ENCODE data around the gene B4GALT5. TPM values are rescaled to one million over a fixed set of nuclear protein-coding genes. Genes with fewer than 3 reads are reported as not detected.
A peak's percentile ranks its signal among the peaks of the same experiment; 100 is the strongest.

Gene B4GALT5
- total and polyA plus RNA-seq, 2 donors from 2014 or later = 21.4 to 73.3 TPM

DNA sequence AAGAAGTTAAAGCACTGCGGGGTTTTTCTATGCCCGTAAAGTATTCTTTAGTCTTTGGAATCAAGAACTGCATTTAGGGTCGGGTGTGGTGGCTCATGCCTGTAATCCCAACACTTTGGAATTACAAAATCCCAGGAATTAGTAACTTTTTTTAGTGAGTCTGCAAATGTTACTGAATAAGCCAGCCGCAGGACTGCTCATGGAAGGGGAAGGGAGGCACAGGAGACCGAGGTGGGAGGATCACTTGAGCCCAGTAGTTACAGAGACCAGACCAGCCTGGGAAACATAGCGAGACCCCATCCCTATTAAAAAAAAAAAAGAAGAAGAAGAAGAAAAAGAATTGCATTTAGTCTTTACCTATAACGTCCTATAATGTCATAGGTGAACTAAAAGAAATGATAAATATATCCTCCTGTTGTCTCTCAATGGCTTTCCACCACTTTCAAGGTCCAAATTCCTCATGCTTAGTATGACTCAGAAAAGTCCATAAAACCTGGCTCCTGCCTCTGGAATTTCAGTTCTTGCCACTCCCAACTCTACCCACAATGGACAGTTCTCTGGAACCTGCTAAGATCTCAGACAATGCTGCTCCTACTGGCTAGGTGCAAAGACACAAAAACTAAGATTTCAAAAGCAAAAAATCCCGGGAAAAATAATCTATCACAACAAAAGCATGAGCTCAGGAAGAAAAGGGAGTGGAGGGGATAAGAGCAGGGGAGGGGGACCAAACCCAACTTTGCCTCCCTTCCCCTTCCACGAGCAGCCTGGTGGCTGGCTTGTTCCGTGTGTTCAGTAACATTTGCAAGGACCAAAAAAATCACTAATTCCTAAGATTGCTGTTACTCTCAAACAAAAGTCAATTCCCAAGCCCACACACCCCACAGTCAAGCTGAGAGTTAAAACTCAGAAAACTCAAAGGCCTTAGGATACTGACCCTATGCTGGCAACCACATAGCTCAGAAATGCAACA lies 39.0 kb downstream of the B4GALT5 start:
- Histone ChIP-seq H3K27ac (ENCODE audit: low read depth in 2 of 2, low read length in 2 of 2) (peak overlapping the region; percentile 86 to 88), H3K27me3 (ENCODE audit: control insufficient read depth, insufficient read depth, low read length) (no peaks in the 10 kb centered on the region), H3K9me3 (ENCODE audit: control insufficient read depth in 2 of 3, insufficient read depth in 1 of 3, low read length in 3 of 3) (no peaks in the 10 kb centered on the region), H3K4me1 (ENCODE audit: control insufficient read depth in 2 of 3, insufficient read depth in 2 of 3, low read depth in 1 of 3, low read length in 3 of 3) (peaks cover 9 to 66% (median 51%) of the 10 kb centered on the region in 3 donors), H3K36me3 (ENCODE audit: control insufficient read depth in 2 of 3, insufficient read depth in 3 of 3, low read length in 3 of 3) (no peaks in the 10 kb centered on the region), H3K9ac (ENCODE audit: low read length in 3 of 3) (peak overlapping the region in 1 of 3 donors; percentile 66), H3K4me3 (ENCODE audit: low read length in 3 of 3) (peak overlapping the region in 2 of 3 donors; percentile 27 to 40)
- intact Hi-C loops (cut with DNase I) = no loop called here
- TF ChIP-seq, protein P1, sequence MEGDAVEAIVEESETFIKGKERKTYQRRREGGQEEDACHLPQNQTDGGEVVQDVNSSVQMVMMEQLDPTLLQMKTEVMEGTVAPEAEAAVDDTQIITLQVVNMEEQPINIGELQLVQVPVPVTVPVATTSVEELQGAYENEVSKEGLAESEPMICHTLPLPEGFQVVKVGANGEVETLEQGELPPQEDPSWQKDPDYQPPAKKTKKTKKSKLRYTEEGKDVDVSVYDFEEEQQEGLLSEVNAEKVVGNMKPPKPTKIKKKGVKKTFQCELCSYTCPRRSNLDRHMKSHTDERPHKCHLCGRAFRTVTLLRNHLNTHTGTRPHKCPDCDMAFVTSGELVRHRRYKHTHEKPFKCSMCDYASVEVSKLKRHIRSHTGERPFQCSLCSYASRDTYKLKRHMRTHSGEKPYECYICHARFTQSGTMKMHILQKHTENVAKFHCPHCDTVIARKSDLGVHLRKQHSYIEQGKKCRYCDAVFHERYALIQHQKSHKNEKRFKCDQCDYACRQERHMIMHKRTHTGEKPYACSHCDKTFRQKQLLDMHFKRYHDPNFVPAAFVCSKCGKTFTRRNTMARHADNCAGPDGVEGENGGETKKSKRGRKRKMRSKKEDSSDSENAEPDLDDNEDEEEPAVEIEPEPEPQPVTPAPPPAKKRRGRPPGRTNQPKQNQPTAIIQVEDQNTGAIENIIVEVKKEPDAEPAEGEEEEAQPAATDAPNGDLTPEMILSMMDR (IDR thresholded peaks at IDR 0.05; ENCODE audit: borderline replicate concordance, extremely low read depth, insufficient read depth) = peak; percentile 13
- DNase-seq (peak in 2 of 5 donors; percentile 38 to 58), FAIRE-seq (no peak)

DNA sequence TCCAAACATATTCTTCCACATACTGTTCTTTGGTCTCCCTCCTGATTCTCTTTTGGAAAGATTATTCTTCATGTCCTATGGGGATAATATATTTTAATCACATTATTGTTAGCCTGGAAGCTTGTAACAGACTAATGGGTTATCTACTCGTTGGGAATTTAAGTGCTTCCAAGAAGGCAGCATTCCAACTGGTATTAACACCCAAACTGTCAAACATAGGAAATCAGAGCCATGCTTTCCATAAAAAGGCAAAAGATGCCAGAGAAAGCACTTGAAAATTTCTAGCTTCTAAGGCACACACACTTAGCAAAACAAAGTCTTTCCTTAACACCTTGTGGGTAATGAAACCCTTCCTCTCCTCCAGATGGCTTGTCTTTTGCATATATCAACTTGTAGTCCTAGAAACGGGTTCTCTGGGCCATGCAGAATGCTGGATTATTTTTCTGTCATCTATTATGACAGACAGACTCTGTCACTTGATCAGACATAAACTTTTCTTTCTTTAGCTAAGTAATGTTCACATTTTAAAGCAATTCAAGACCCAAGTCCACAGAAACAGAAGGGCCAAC lies 41.5 kb downstream of the B4GALT5 start:
- TF ChIP-seq, protein P1 (IDR thresholded peaks at IDR 0.05; ENCODE audit: borderline replicate concordance, extremely low read depth, insufficient read depth) = no peak
- FAIRE-seq = no peak
- H3K9me3 ChIP-seq (ENCODE audit: control insufficient read depth in 2 of 3, insufficient read depth in 1 of 3, low read length in 3 of 3) = no peaks in the 10 kb centered on the region
- H3K4me3 ChIP-seq (ENCODE audit: low read length in 3 of 3) = no peak overlapping the region
- no peaks in the 10 kb centered on the region for H3K27me3 ChIP-seq (ENCODE audit: control insufficient read depth, insufficient read depth, low read length)
- no peak overlapping the region for H3K9ac ChIP-seq (ENCODE audit: low read length in 3 of 3)
- peaks cover 9 to 54% (median 38%) of the 10 kb centered on the region in 3 donors for H3K4me1 ChIP-seq (ENCODE audit: control insufficient read depth in 2 of 3, insufficient read depth in 2 of 3, low read depth in 1 of 3, low read length in 3 of 3)
- no peaks in the 10 kb centered on the region for H3K36me3 ChIP-seq (ENCODE audit: control insufficient read depth in 2 of 3, insufficient read depth in 3 of 3, low read length in 3 of 3)
- DNase-seq = no peak
- intact Hi-C loops (cut with DNase I) = no loop called here
- H3K27ac ChIP-seq (ENCODE audit: low read depth in 2 of 2, low read length in 2 of 2) = peak overlapping the region; percentile 38 to 49

DNA sequence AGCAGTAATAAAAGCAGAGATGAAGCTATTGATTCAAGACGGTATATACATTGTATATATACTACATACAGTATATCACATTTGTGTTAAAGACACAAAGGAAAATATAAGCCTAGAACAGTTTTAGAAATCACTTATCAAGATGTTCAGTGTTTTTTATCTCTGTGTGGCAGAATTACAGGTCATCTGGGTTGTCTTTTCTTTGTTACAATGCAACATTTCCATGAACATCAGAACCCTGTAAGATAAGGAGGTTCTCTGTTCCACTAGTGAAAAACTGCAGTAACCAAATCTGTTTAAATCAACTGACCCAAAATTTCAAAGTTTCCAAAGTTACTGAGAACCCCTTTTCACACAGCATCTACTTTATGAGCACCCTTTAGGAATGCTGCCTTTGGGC lies 42.2 kb downstream of the B4GALT5 start:
- H3K4me3 ChIP-seq (ENCODE audit: low read length in 3 of 3) = no peak overlapping the region
- TF ChIP-seq, protein P1 (IDR thresholded peaks at IDR 0.05; ENCODE audit: borderline replicate concordance, extremely low read depth, insufficient read depth) = no peak
- DNase-seq (no peak), FAIRE-seq (no peak)
- intact Hi-C loops (cut with DNase I) = no loop called here
- H3K9me3 ChIP-seq (ENCODE audit: control insufficient read depth in 2 of 3, insufficient read depth in 1 of 3, low read length in 3 of 3) = no peaks in the 10 kb centered on the region
- H3K27ac ChIP-seq (ENCODE audit: low read depth in 2 of 2, low read length in 2 of 2) = no peak overlapping the region
- no peaks in the 10 kb centered on the region for H3K27me3 ChIP-seq (ENCODE audit: control insufficient read depth, insufficient read depth, low read length)
- H3K9ac ChIP-seq (ENCODE audit: low read length in 3 of 3) = no peak overlapping the region
- no peaks in the 10 kb centered on the region for H3K36me3 ChIP-seq (ENCODE audit: control insufficient read depth in 2 of 3, insufficient read depth in 3 of 3, low read length in 3 of 3)
- peaks cover 9 to 50% (median 32%) of the 10 kb centered on the region in 3 donors for H3K4me1 ChIP-seq (ENCODE audit: control insufficient read depth in 2 of 3, insufficient read depth in 2 of 3, low read depth in 1 of 3, low read length in 3 of 3)
